H9 (cell line): ENCODE measurements around the gene ERMP1. TPM values are rescaled to one million over a fixed set of nuclear protein-coding genes. Genes with fewer than 3 reads are reported as not detected.

Experiments used
- DNase-seq: peaks from one replicate; pipeline ENCODE4 v3.0.0-alpha.2; 2017
- H2AFZ ChIP-seq: one replicate; pipeline ENCODE4 v1.6.1; 2013; ENCODE audit warnings: mild to moderate bottlenecking, low read length, control low read depth, moderate library complexity
- H2AK5ac ChIP-seq: 2 replicates; pipeline ENCODE4 v1.6.1; 2013; ENCODE audit warnings: low read length, control low read depth, mixed read lengths; ENCODE audit not compliant: insufficient read length
- H2BK120ac ChIP-seq: one replicate; pipeline ENCODE4 v1.6.1; 2013; ENCODE audit warnings: low read depth, mild to moderate bottlenecking, low read length, control low read depth, inconsistent platforms; ENCODE audit not compliant: poor library complexity, severe bottlenecking
- H2BK12ac ChIP-seq: 2 replicates; pipeline ENCODE4 v1.6.1; 2013; ENCODE audit warnings: low read length, control low read depth, mixed read lengths, low read depth; ENCODE audit not compliant: insufficient read length
- H2BK15ac ChIP-seq: 2 replicates; pipeline ENCODE4 v1.6.1; 2013; ENCODE audit warnings: low read depth, low read length, control low read depth
- H2BK20ac ChIP-seq: one replicate; pipeline ENCODE4 v1.6.1; 2013; ENCODE audit warnings: low read depth, mild to moderate bottlenecking, low read length, control low read depth, inconsistent platforms; ENCODE audit not compliant: poor library complexity, severe bottlenecking
- H2BK5ac ChIP-seq: 2 replicates; pipeline ENCODE4 v1.6.1; 2013; ENCODE audit warnings: low read length, control low read depth, mixed read lengths; ENCODE audit not compliant: insufficient read length
- H3K14ac ChIP-seq: 2 replicates; pipeline ENCODE4 v1.6.1; 2013; ENCODE audit warnings: low read length, control low read depth; ENCODE audit not compliant: insufficient read depth
- H3K18ac ChIP-seq: 2 replicates; pipeline ENCODE4 v1.6.1; 2013; ENCODE audit warnings: low read depth, mild to moderate bottlenecking, mixed read lengths, low read length, control low read depth; ENCODE audit not compliant: insufficient read length
- H3K23ac ChIP-seq: 2 replicates; pipeline ENCODE4 v1.6.1; 2013; ENCODE audit warnings: low read length, control low read depth, mixed read lengths, low read depth; ENCODE audit not compliant: insufficient read length
- H3K23me2 ChIP-seq: 2 replicates; pipeline ENCODE4 v1.6.1; 2013; ENCODE audit warnings: low read depth, mild to moderate bottlenecking, mixed read lengths, low read length, control low read depth; ENCODE audit not compliant: insufficient read length, poor library complexity, severe bottlenecking
- H3K27ac ChIP-seq: 2 replicates; pipeline ENCODE4 v1.5.1; 2013; ENCODE audit warnings: low read length, control low read depth, mixed read lengths, low read depth; ENCODE audit not compliant: insufficient read length
- H3K27me3 ChIP-seq: 2 replicates; pipeline ENCODE4 v1.6.1; 2013; ENCODE audit warnings: low read length, control low read depth, inconsistent platforms; ENCODE audit not compliant: insufficient read depth
- H3K4ac ChIP-seq: 2 replicates; pipeline ENCODE4 v1.6.1; 2013; ENCODE audit warnings: low read depth, mild to moderate bottlenecking, control low read depth, inconsistent platforms, low read length, moderate library complexity
- H3K4me1 ChIP-seq: 2 replicates; pipeline ENCODE4 v1.6.1; 2013; ENCODE audit warnings: low read length, control low read depth, inconsistent platforms; ENCODE audit not compliant: insufficient read depth
- H3K4me2 ChIP-seq: 2 replicates; pipeline ENCODE4 v1.6.1; 2013; ENCODE audit warnings: low read length, control low read depth, mixed read lengths; ENCODE audit not compliant: insufficient read length, insufficient read depth
- H3K56ac ChIP-seq: 2 replicates; pipeline ENCODE4 v1.6.1; 2013; ENCODE audit warnings: low read depth, mild to moderate bottlenecking, mixed read lengths, low read length, control low read depth; ENCODE audit not compliant: insufficient read length
- H3K79me1 ChIP-seq: 2 replicates; pipeline ENCODE4 v1.6.1; 2013; ENCODE audit warnings: low read depth, mild to moderate bottlenecking, moderate library complexity, low read length, control low read depth, inconsistent platforms; ENCODE audit not compliant: insufficient read depth, poor library complexity, severe bottlenecking
- H3K79me2 ChIP-seq: 2 replicates; pipeline ENCODE4 v1.6.1; 2013; ENCODE audit warnings: low read length, control low read depth, inconsistent platforms; ENCODE audit not compliant: insufficient read depth
- H3K9ac ChIP-seq: 2 replicates; pipeline ENCODE4 v1.6.1; 2013; ENCODE audit warnings: low read length, control low read depth, mixed read lengths; ENCODE audit not compliant: insufficient read length; ENCODE audit errors: extremely low read depth
- H3K9me3 ChIP-seq: one replicate; pipeline ENCODE4 v1.6.1; 2013; ENCODE audit warnings: low read depth, low read length, inconsistent platforms; ENCODE audit not compliant: control insufficient read depth
- H3T11ph ChIP-seq: one replicate; pipeline ENCODE4 v1.6.1; 2013; ENCODE audit warnings: mild to moderate bottlenecking, low read length, control low read depth, inconsistent platforms
- H4K20me1 ChIP-seq: one replicate; pipeline ENCODE4 v1.6.1; 2013; ENCODE audit not compliant: control insufficient read depth, insufficient read length, insufficient read depth
- H4K5ac ChIP-seq: 2 replicates; pipeline ENCODE4 v1.6.1; 2013; ENCODE audit warnings: low read depth, mild to moderate bottlenecking, mixed read lengths, low read length, control low read depth; ENCODE audit not compliant: insufficient read length
- H4K8ac ChIP-seq: replicated peaks from 2 replicates; pipeline ENCODE4 v1.6.1; 2013; ENCODE audit warnings: low read length, control low read depth, mixed read lengths, low read depth; ENCODE audit not compliant: insufficient read length
- H4K91ac ChIP-seq: 2 replicates; pipeline ENCODE4 v1.6.1; 2013; ENCODE audit warnings: low read depth, mild to moderate bottlenecking, moderate library complexity, mixed read lengths, low read length, control low read depth; ENCODE audit not compliant: insufficient read length
- H3K27ac Mint-ChIP-seq, 3 experiments: 2 replicates in 2 of 3; 3 replicates in 1 of 3; pipeline ENCODE4 v1.8.0; 2020 to 2021; ENCODE audit warnings: mixed read lengths in 3 of 3, mild to moderate bottlenecking in 1 of 3, moderate library complexity in 1 of 3
- H3K27me3 Mint-ChIP-seq: 2 replicates; pipeline ENCODE4 v1.8.0; 2021; ENCODE audit warnings: low read depth, mild to moderate bottlenecking, moderate library complexity, mixed read lengths
- H3K36me3 Mint-ChIP-seq, 3 experiments: 2 replicates in 2 of 3; 3 replicates in 1 of 3; pipeline ENCODE4 v1.8.0; 2020 to 2021; ENCODE audit warnings: low read depth in 3 of 3, mixed read lengths in 3 of 3; ENCODE audit not compliant: insufficient read depth in 1 of 3
- H3K4me1 Mint-ChIP-seq, 2 experiments: 2 replicates each; pipeline ENCODE4 v1.8.0; 2020; ENCODE audit warnings: mixed read lengths in 2 of 2
- H3K4me3 Mint-ChIP-seq, 2 experiments: 2 replicates in 1 of 2; 3 replicates in 1 of 2; pipeline ENCODE4 v1.8.0; 2020 to 2021; ENCODE audit warnings: mild to moderate bottlenecking in 2 of 2, mixed read lengths in 2 of 2, moderate library complexity in 1 of 2
- H3K9me3 Mint-ChIP-seq, 2 experiments: 2 replicates in 1 of 2; 3 replicates in 1 of 2; pipeline ENCODE4 v1.8.0; 2020; ENCODE audit warnings: mild to moderate bottlenecking in 2 of 2, mixed read lengths in 2 of 2, moderate library complexity in 1 of 2
- WGBS: extraction: QIAGEN DNeasy Blood & Tissue Kit; methylation state at CpG from one replicate; pipeline ENCODE4 v1.1.7; 2013; ENCODE audit warnings: missing lambda C conversion rate, low lambda C conversion rate, mixed read lengths; ENCODE audit not compliant: insufficient read length; ENCODE audit errors: extremely low coverage; 5-methylcytosine and 5-hydroxymethylcytosine counted together
- total RNA-seq: library from RNA; stranded (reverse); gene quantifications from 2 replicates; pipeline ENCODE4 v1.2.1, GENCODE V29; 2021
- TF ChIP-seq, protein P1 (sequence below): fragments of 200-600 bp; sonication (generic); conservative IDR thresholded peaks from 3 replicates; pipeline ENCODE4 v1.8.0; 2021; ENCODE audit warnings: antibody characterized with exemption, mild to moderate bottlenecking

ERMP1 gene
- total RNA-seq, 1 experiment from 2014 or later, result 20.2 TPM

- no peak overlapping the region for H3K4me3 Mint-ChIP-seq
- WGBS, result no CpG with 5 or more reads among the region's 4 CpGs
Measured at GRCh38 chr9:5854063-5854790, 21.3 kb upstream of the ERMP1 start.

More at GRCh38 chr9:5854063-5854790, 21.3 kb upstream of the ERMP1 start:
- Histone ChIP-seq H3K27ac (no peak overlapping the region), H3K14ac (no peak overlapping the region), H3K27me3 (no peaks in the 10 kb centered on the region), H2BK5ac (no peak overlapping the region), H2BK120ac (no peak overlapping the region), H4K8ac (no peak overlapping the region), H2AFZ (no peak overlapping the region), H4K5ac (no peak overlapping the region), H2BK12ac (no peak overlapping the region), H4K91ac (no peak overlapping the region), H3K9ac (no peak overlapping the region), H2BK20ac (no peak overlapping the region), H3K23ac (no peak overlapping the region), H3K4ac (no peak overlapping the region), H3K4me2 (no peak overlapping the region), H3T11ph (no peak overlapping the region), H3K23me2 (no peaks in the 10 kb centered on the region), H2AK5ac (no peak overlapping the region), H3K9me3 (no peaks in the 10 kb centered on the region), H3K79me2 (no peaks in the 10 kb centered on the region), H4K20me1 (no peaks in the 10 kb centered on the region), H3K18ac (no peak overlapping the region), H3K56ac (no peak overlapping the region), H2BK15ac (no peak overlapping the region), H3K79me1 (no peaks in the 10 kb centered on the region), H3K4me1 (no peaks in the 10 kb centered on the region)
- peaks cover 0 to 2% of the 10 kb centered on the region in 2 experiments; a peak in 2 of 4 replicates for H3K4me1 Mint-ChIP-seq
- H3K9me3 Mint-ChIP-seq, result no peaks in the 10 kb centered on the region
- DNase-seq, result no peak
- H3K27ac Mint-ChIP-seq, result no peak overlapping the region
- no peaks in the 10 kb centered on the region for H3K36me3 Mint-ChIP-seq
- TF ChIP-seq, protein P1, sequence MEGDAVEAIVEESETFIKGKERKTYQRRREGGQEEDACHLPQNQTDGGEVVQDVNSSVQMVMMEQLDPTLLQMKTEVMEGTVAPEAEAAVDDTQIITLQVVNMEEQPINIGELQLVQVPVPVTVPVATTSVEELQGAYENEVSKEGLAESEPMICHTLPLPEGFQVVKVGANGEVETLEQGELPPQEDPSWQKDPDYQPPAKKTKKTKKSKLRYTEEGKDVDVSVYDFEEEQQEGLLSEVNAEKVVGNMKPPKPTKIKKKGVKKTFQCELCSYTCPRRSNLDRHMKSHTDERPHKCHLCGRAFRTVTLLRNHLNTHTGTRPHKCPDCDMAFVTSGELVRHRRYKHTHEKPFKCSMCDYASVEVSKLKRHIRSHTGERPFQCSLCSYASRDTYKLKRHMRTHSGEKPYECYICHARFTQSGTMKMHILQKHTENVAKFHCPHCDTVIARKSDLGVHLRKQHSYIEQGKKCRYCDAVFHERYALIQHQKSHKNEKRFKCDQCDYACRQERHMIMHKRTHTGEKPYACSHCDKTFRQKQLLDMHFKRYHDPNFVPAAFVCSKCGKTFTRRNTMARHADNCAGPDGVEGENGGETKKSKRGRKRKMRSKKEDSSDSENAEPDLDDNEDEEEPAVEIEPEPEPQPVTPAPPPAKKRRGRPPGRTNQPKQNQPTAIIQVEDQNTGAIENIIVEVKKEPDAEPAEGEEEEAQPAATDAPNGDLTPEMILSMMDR, result no peak
- H3K27me3 Mint-ChIP-seq, result peaks cover 6% of the 10 kb centered on the region
